ENCODE measurements around the gene MYO18A.
A peak's percentile ranks its signal among the peaks of the same experiment; 100 is the strongest.

The MYO18A gene

GRCh38 chr17:29176558-29177351 lies 3.4 kb downstream of the MYO18A start (continued):
- TF ChIP-seq INSM2 (tag by site-specific recombination; IDR thresholded peaks at IDR 0.05): no peak
- no peak for TF ChIP-seq TSHZ1 (tag by site-specific recombination; IDR thresholded peaks at IDR 0.05; ENCODE audit: borderline replicate concordance)
- TF ChIP-seq ZSCAN18 (tag by site-specific recombination; IDR thresholded peaks at IDR 0.05): no peak
- TF ChIP-seq ZNF221 (tag by site-specific recombination; IDR thresholded peaks at IDR 0.05; ENCODE audit: borderline replicate concordance): no peak
- no peak for TF ChIP-seq RBAK (tag by site-specific recombination; IDR thresholded peaks at IDR 0.05)
- TF ChIP-seq ZNF16 (tag by site-specific recombination; IDR thresholded peaks at IDR 0.05; ENCODE audit: low read depth): no peak
- 0 out of 2 replicates have a peak, but pooled peaks have one; percentile 15 for TF ChIP-seq YY1 (tag by site-specific recombination; IDR thresholded peaks at IDR 0.05)
- no peak for TF ChIP-seq ZNF362 (tag by site-specific recombination; IDR thresholded peaks at IDR 0.05)
- TF ChIP-seq REPIN1 (tag by site-specific recombination; IDR thresholded peaks at IDR 0.05; ENCODE audit: low read depth): no peak
- peak; percentile 41; the same call in 1 of the 2 replicates for TF ChIP-seq KLF8 (tag by site-specific recombination; IDR thresholded peaks at IDR 0.05)
- peak; percentile 54; the same call in 1 of the 2 replicates for TF ChIP-seq ZNF600 (tag by site-specific recombination; IDR thresholded peaks at IDR 0.05)
- no peak for TF ChIP-seq ZNF701 (tag by site-specific recombination; IDR thresholded peaks at IDR 0.05)
- no peak for TF ChIP-seq ZNF311 (tag by site-specific recombination; IDR thresholded peaks at IDR 0.05; ENCODE audit: borderline replicate concordance)
- no peak for TF ChIP-seq ZNF426 (tag by site-specific recombination; IDR thresholded peaks at IDR 0.05)
- peak; percentile 32; the same call in 1 of the 2 replicates for TF ChIP-seq KLF9 (tag by site-specific recombination; IDR thresholded peaks at IDR 0.05; ENCODE audit: low read depth)
- TF ChIP-seq, protein P1, sequence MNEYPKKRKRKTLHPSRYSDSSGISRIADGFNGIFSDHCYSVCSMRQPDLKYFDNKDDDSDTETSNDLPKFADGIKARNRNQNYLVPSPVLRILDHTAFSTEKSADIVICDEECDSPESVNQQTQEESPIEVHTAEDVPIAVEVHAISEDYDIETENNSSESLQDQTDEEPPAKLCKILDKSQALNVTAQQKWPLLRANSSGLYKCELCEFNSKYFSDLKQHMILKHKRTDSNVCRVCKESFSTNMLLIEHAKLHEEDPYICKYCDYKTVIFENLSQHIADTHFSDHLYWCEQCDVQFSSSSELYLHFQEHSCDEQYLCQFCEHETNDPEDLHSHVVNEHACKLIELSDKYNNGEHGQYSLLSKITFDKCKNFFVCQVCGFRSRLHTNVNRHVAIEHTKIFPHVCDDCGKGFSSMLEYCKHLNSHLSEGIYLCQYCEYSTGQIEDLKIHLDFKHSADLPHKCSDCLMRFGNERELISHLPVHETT (tag by site-specific recombination; IDR thresholded peaks at IDR 0.05): 0 out of 2 replicates have a peak, but pooled peaks have one; percentile 64
- no peak; the same call in 1 of the 2 replicates for TF ChIP-seq GLI4 (tag by site-specific recombination; IDR thresholded peaks at IDR 0.05)
- peak; percentile 89 for TF ChIP-seq ZNF561 (tag by site-specific recombination; IDR thresholded peaks at IDR 0.05; ENCODE audit: borderline replicate concordance)
- no peak for TF ChIP-seq ZNF548 (tag by site-specific recombination; IDR thresholded peaks at IDR 0.05)
- no peak for TF ChIP-seq ZNF670 (tag by site-specific recombination; IDR thresholded peaks at IDR 0.05; ENCODE audit: low read depth)
- no peak for TF ChIP-seq ZNF571 (tag by site-specific recombination; IDR thresholded peaks at IDR 0.05)
- TF ChIP-seq ZNF391 (tag by site-specific recombination; IDR thresholded peaks at IDR 0.05; ENCODE audit: borderline replicate concordance, low read depth): no peak
- no peak for TF ChIP-seq ZNF354C (tag by site-specific recombination; IDR thresholded peaks at IDR 0.05; ENCODE audit: borderline replicate concordance, low read depth)
- TF ChIP-seq GFI1B (tag by site-specific recombination; IDR thresholded peaks at IDR 0.05): no peak
- no peak for TF ChIP-seq PRDM6 (tag by site-specific recombination; IDR thresholded peaks at IDR 0.05)
- no peak for TF ChIP-seq ZNF677 (tag by site-specific recombination; IDR thresholded peaks at IDR 0.05)
- no peak for TF ChIP-seq ZNF529 (tag by site-specific recombination; IDR thresholded peaks at IDR 0.05; ENCODE audit: insufficient replicate concordance)
- TF ChIP-seq HOXD13 (CRISPR knock-in tag; IDR thresholded peaks at IDR 0.05; ENCODE audit: borderline replicate concordance): no peak
- TF ChIP-seq ZNF302 (tag by site-specific recombination; IDR thresholded peaks at IDR 0.05; ENCODE audit: low read depth): no peak

Measured in HEK293 (cell line).